DMS53 treated with DMSO at 0.1 percent for 48 hours (cell line): ENCODE results near the gene DGKQ.
A peak's percentile ranks its signal among the peaks of the same experiment; 100 is the strongest.

Experiments
- DNase-seq: peaks from one replicate; lab custom pipeline; 2025; ENCODE audit not compliant: unreplicated experiment; lab: John Stamatoyannopoulos, UW

Gene DGKQ

GRCh38 chr4:1011022-1011665, 37.8 kb upstream of the DGKQ start, which contains the start of gene FGFRL1:
Gene FGFRL1, plus strand, starts transcription at chr4:1011626. Its CDS starts 860 bp downstream, at chr4:1012486.
- DNase-seq, result peak; percentile 87

DNA sequence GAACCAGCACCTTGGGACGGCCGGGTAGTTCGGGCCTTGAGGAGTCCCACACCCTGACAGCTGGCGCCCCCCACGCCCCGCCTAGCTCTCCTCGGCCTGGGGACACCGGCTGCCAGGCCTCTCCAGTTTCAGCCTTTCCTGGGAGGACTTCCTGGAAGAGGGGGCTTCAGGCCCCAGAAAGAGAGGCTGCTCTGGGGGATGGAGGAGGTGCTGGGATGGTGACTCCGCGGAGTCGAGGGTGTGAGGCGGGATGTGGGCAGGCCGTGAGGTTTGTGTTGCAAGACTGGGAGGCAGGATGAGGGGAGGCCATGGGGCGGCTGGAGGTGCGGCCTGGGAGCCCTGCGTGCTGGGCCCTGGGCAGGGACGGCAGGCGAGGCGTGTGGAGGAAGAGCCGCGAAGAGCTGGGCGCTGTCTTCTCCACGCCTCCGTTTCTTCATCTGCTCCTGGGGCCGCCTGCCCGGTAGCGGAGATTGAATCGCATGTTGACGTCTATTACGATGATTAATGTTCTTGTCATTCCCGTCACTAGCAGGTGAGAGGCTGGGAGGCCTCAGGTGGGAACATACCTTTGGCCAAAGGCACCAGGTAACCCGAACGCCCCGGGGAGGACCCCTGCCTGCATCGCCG, 37.1 kb upstream of the DGKQ start:
- DNase-seq, result peak; percentile 91

DNA sequence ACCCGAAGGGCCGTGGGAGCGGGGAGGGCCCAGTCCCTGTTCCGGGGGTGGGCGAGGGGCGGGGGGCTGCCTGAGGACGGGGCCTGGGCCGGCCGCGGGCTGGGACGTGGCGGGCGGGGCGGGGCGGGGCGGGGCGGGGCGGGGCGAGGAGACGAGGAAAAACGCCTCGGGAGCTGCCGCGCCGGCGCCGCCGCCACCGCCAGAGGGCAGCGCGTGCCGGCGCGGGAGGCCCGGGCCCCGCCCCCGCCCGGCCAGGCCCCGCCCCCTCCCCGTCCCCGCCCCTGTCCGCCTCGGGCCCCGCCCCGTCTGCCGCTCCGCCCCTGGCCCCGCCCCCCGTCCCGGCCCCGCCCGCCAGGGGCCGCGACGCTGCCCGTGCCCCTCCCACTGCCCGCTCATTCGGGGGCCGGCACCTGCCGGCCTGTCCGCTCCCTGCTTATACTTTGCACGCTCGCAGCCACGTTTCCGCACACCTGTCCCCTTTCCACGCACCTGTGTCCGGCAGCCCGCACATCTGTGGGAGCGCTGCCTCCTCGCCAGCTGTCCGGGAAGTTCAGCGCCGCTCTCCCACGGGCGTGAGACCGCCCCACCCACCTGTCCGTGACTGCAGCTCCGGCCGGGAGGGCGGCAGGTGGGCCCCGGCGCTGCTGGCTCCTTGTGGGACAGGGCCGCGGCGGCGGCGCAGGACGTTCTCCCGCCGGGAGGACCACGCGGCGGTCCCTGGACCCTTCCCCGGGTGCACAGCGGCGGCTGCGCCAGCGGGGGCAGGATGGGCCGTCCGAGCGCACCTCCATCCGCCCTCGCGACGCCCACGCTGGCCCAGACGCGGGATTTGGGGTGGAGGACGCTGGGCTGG, 36.4 kb upstream of the DGKQ start:
- DNase-seq, result peak; percentile 82

- peak; percentile 60 for DNase-seq
Measured at GRCh38 chr4:1008840-1009541, 35.6 kb upstream of the DGKQ start.

DNA sequence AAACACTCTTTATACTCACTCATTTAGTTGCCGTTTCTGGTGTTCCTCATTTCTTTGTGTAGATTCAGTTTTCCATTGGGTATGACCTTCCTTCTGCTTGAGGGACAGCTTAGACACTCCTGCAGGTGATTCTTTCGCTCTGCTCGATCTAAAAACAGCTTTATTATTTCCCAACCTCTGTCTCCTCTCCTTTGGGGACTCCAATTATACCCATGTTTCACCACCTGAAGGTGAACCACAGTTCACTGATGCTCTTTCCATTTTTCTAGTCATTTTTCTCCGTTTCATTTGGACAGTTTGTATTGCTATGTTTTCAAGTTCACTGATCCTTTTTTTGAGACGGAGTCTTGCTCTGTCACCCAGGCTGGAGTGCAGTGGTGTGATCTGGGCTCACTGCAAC, 33.5 kb upstream of the DGKQ start:
- DNase-seq, result no peak

DNA sequence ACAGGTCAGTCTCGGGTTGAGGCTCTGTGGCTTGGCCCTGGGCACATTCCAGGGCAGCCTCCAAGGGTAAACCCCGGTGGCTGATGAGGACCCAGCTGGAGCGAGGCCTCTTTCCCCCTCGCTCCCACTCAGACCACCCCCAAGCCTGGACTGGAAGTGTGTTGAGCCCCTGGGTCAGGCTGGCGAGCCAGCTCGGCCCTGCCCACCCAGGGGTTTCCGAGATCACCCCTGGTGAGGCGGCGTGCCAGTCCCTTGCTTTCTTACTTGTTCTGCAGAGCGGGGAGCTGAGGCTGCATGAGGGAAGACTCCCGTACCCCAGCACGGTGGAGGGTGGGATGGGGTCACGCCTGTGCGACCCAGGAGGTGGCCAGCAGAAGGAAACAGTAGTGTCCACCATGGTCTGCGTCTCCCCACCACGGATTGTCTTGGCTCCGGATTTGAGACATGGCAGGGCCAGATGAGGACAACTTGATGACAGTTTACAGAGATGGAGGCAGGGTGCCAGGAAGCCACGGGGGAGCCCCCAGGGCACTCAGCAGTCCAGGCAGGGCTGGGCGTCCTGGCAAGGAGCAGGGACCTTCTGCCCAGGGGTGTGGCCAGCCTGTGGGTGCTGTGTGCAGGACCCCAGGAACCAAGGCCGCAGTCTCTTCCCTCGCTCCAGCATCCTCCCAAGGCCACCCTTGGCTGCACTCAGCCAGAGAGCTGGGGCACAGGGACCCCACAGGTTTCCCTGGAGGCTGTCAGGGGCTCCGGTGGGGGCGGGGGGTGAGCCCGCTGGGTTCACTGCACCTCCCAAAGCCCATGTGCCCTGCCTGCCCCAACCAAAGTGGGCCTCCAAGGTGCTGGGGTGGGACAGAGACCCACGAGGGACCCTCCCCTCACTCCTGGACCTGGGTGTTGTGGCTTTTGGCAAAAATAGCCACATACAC, 31.5 kb upstream of the DGKQ start:
- DNase-seq, result no peak

- DNase-seq, result no peak
Measured at GRCh38 chr4:1004071-1004418, 30.7 kb upstream of the DGKQ start.

DNA sequence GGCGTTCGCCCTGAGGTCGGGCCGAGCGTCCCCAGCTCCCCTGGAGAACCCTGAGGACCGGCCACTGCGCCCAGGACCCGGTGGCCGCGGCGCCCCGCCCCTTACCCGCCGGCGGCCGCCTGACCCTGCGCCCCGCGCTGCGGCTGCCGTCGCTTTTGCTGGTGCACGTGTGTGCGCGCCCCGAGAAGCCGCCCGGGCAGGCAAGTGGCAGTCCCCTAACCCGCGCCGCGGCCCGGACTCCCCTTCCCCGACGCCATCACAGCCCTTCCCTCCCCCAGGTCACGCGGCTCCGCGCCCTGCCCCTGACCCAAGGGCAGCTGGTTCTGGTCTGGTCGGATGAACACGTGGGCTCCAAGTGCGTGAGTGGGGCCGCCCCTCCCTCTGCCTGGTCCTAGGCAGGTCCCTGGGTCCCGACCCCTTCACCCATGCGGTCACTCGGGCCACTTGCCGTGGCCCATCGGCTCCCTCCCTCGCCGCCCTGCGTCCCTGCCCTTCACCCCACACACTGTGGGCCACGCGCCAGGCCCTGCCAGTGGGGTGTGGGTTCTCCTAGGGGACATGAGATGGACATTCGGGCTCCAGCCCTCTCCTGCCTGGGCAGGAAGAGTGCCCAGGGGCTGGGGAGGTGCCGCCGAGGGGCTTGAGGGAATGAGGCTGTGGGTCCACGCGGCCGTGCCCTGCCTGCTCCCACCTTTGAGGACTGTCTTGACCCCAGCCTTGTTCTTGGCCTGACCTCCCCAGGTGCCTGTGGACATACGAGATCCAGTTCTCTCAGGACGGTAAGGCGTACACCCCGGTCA, 30.1 kb upstream of the DGKQ start:
- DNase-seq, result no peak

- no peak for DNase-seq
Measured at GRCh38 chr4:1002631-1003251, 29.4 kb upstream of the DGKQ start.

- DNase-seq, result no peak
Measured at GRCh38 chr4:1002131-1002630, 28.8 kb upstream of the DGKQ start.

GRCh38 chr4:1001561-1002130, 28.3 kb upstream of the DGKQ start:
- DNase-seq, result no peak

- DNase-seq, result no peak
Measured at GRCh38 chr4:1000686-1001260, 27.4 kb upstream of the DGKQ start.

DNA sequence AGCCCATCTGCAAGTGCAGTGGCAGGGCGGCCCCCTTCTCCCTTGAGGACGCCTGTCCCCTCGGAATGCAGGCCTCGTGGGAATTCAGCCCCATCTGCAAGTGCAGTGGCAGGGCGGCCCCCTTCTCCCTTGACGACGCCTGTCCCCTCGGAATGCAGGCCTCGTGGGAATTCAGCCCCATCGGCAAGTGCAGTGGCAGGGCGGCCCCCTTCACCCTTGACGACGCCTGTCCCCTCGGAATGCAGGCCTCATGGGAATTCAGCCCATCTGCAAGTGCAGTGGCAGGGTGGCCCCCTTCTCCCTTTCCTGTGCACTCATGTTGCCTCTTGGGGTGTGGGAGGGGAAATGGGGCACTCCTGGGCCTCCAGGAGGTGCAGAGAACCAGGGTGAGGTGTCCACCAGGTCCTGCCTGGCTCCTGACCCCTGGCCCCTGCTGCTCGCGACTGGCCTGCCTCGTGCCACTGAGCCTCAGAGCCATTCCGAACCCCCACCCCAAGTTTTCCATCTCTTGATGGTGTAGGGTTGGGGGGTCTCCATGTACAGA, 26.6 kb upstream of the DGKQ start:
- no peak for DNase-seq

- peak; percentile 46 for DNase-seq
Measured at GRCh38 chr4:999240-999863, 26.0 kb upstream of the DGKQ start.

DNA sequence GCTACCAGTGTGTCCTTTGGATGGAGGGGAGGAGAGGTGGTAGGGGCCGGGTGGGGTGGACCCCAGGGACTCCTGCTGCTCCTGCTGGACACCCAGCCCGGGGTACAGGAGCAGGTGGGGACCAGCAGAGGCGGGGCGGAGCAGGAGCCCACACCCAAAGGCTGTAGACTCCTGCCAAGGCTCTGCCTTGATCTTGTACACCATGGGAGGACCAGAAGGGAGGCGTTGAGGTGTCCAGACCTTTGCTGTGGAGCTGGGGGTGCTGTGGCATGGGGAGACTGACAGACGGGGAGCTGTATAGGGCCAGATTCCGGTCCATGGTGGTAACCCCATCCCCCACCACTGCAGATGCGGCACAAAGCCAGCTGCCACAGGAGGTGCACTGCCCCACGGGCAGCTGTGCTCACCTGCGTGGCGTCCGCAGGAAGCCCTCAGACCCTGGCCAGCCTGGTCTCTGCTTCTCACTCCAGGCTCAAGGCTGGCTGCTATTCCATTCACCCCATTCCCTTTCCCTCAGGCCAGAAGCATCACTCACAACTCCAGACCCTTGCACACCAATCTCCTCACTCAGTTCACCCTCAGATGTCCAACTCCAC, 24.8 kb upstream of the DGKQ start:
- DNase-seq, result no peak

DNA sequence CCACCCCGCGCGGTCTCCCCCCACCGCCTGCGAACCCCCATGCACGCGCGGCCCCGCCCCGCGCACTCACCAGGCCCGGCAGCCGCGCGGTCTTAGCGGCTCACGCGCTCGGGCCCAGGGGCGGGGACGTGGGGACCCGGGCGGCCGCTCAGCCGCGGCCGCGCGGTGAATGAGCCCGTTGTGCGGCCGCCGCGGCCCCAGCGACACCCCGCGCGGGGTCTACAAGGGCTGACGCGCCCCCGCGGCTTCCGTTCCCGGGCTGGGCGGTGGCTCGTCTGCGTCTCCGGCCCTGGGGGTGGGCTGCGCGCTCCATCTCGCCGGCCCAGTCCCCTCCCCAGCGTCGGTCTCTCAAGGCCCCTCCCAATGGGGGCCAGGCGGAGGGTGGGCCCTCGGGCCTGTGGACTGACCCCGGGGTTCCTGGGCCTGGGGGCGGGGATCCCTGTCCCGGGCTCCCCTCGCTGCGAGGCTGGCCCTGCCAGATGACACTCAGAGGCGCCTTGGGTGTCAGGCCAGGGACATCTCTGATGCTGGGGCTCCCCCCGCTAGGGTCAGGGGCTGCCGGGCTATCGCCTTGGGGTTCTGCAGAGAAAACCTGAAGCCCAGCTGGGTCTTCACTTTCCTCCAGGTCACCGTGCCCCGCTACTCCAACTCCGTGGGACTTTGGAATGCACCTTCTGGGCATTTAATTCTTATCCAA, 24.2 kb upstream of the DGKQ start:
- DNase-seq, result no peak

GRCh38 chr4:996997-997374, 23.6 kb upstream of the DGKQ start:
- no peak for DNase-seq
